ENCODE data around the gene CCDC69. TPM values are rescaled to one million over a fixed set of nuclear protein-coding genes. Genes with fewer than 3 reads are reported as not detected.
"Not testable (repeated sequence)": the region's sequence is repeated elsewhere in the genome, so short reads cannot be mapped to it uniquely, and the experiment has no call there.

The CCDC69 gene
- total RNA-seq, 2 donors from 2014 or later = 39.1 to 75.3 TPM

DNA sequence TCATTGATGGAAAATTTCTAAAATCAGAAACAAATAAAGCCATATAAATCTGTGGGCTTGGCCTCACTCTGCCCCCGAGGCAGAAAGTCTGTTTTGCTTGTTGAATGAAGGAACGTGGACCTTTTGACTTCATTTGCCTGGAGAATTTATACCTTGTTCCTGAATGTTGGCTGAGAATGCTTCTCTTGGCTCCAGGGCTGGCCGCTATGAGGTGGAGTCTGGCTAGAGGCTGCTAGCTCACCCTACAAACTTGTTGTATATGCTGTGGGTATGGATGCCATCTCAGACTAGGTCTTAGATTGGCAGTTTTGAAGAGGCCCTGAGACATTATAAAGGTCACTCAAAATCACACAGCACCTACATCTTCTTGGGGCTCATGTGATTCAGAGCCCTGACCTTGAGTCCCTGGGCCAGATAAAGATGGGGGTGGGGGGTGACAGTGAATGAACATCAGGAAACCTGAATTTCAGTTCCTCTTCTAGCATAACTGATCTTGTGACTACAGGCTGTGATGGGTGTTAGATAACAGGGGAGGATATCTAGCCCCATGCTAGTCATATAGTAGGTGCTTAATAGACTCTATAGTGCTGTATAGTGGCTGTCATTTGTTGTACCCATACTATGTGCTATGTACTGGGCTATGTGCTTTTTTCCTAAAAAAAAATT, 31.9 kb upstream of the CCDC69 start:
- ATAC-seq (ENCODE audit: insufficient number of reproducible peaks, low FRiP score, low read depth) (no peak), DNase-seq (ENCODE audit: low spot score) (no peak)
- H3K36me3 ChIP-seq = peaks cover 6% of the 10 kb centered on the region
- H3K9me3 ChIP-seq = no peaks in the 10 kb centered on the region
- no peak overlapping the region for H3K27ac ChIP-seq
- H3K27me3 ChIP-seq (replicated peaks; ENCODE audit: insufficient read depth) = no peaks in the 10 kb centered on the region
- H3K4me1 ChIP-seq (ENCODE audit: control insufficient read depth in 1 of 2, low read depth in 2 of 2) = peaks cover 13 to 24% of the 10 kb centered on the region in 2 donors
- TF ChIP-seq, protein P1, sequence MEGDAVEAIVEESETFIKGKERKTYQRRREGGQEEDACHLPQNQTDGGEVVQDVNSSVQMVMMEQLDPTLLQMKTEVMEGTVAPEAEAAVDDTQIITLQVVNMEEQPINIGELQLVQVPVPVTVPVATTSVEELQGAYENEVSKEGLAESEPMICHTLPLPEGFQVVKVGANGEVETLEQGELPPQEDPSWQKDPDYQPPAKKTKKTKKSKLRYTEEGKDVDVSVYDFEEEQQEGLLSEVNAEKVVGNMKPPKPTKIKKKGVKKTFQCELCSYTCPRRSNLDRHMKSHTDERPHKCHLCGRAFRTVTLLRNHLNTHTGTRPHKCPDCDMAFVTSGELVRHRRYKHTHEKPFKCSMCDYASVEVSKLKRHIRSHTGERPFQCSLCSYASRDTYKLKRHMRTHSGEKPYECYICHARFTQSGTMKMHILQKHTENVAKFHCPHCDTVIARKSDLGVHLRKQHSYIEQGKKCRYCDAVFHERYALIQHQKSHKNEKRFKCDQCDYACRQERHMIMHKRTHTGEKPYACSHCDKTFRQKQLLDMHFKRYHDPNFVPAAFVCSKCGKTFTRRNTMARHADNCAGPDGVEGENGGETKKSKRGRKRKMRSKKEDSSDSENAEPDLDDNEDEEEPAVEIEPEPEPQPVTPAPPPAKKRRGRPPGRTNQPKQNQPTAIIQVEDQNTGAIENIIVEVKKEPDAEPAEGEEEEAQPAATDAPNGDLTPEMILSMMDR (IDR thresholded peaks at IDR 0.05) = no peak
- no peak overlapping the region for H3K4me3 ChIP-seq

DNA sequence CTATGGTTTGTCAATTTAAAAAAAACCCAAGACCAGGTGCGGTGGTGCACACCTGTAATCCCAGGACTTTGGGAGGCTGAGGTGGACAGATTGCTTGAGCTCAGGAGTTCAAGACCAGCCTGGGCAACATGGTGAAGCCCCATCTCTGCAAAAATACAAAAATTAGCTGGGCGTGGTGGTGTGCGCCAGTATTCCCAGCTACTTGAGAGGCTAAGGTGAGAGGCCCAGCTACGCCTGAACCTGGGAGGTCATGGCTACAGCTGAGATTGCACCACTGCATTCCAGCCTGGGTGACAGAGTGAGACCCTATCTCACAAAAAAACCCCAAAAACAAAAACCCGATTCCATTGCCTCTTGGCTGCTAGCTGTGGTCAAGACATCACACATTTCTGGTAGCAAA, 31.1 kb upstream of the CCDC69 start:
- not testable (repeated sequence) for H3K36me3 ChIP-seq; ATAC-seq (ENCODE audit: insufficient number of reproducible peaks, low FRiP score, low read depth); H3K27me3 ChIP-seq (replicated peaks; ENCODE audit: insufficient read depth); DNase-seq (ENCODE audit: low spot score); H3K9me3 ChIP-seq; H3K4me3 ChIP-seq; H3K27ac ChIP-seq
- peaks cover 13 to 24% of the 10 kb centered on the region in 2 donors for H3K4me1 ChIP-seq (ENCODE audit: control insufficient read depth in 1 of 2, low read depth in 2 of 2)

DNA sequence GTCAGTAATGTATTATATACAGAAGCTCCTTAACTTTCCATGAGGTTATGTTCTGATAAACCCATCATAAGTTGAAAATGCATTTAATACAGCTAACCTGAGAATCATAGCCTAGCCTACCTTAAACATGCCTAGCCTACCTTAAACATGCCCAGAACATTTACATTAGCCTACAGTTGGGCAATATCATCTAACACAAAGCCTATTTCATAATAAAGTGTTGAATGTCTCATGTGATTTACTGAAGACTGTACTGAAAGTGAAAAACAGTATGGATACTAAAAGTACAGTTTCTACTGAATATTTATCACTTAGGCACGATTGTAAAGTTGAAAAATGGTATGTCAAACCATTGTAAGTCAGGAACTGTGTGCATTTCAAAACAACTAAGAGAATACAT, 30.7 kb upstream of the CCDC69 start:
- peaks cover 13 to 24% of the 10 kb centered on the region in 2 donors for H3K4me1 ChIP-seq (ENCODE audit: control insufficient read depth in 1 of 2, low read depth in 2 of 2)

DNA sequence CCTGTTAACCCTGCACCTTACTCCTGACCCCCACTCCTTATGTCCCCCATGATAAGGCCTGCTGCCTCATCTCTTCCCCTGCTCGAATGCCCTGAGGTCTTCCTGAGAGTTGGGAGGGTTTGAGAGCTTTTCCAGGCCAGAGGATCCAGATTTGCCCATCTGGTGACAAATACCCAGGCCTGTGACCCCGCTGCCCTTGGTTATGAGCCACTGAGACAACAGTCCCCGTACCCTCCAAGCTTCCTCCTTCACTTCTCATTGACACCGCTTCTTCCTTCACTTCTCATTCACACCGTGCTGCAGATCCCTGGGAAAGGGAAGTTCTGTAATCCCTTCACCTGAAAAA, 29.7 kb upstream of the CCDC69 start:
- TF ChIP-seq, protein P1 (IDR thresholded peaks at IDR 0.05) = no peak
- DNase-seq (ENCODE audit: low spot score) (no peak), ATAC-seq (ENCODE audit: insufficient number of reproducible peaks, low FRiP score, low read depth) (no peak)
- H3K27me3 ChIP-seq (replicated peaks; ENCODE audit: insufficient read depth) = no peaks in the 10 kb centered on the region
- peak overlapping the region; percentile 84 for H3K4me3 ChIP-seq
- H3K27ac ChIP-seq = peak overlapping the region in 1 of 2 donors; percentile 47
- H3K4me1 ChIP-seq (ENCODE audit: control insufficient read depth in 1 of 2, low read depth in 2 of 2) = peaks cover 10 to 24% of the 10 kb centered on the region in 2 donors
- H3K9me3 ChIP-seq = no peaks in the 10 kb centered on the region
- H3K36me3 ChIP-seq = no peaks in the 10 kb centered on the region

More for the DNA sequence above, 30.7 kb upstream of the CCDC69 start:
- Histone ChIP-seq H3K27ac (no peak overlapping the region), H3K36me3 (no peaks in the 10 kb centered on the region), H3K9me3 (no peaks in the 10 kb centered on the region), H3K4me3 (peak overlapping the region; percentile 84), H3K27me3 (replicated peaks; ENCODE audit: insufficient read depth) (no peaks in the 10 kb centered on the region)
- no peak for ATAC-seq (ENCODE audit: insufficient number of reproducible peaks, low FRiP score, low read depth)
- no peak for DNase-seq (ENCODE audit: low spot score)
- TF ChIP-seq, protein P1 (IDR thresholded peaks at IDR 0.05) = no peak

DNA sequence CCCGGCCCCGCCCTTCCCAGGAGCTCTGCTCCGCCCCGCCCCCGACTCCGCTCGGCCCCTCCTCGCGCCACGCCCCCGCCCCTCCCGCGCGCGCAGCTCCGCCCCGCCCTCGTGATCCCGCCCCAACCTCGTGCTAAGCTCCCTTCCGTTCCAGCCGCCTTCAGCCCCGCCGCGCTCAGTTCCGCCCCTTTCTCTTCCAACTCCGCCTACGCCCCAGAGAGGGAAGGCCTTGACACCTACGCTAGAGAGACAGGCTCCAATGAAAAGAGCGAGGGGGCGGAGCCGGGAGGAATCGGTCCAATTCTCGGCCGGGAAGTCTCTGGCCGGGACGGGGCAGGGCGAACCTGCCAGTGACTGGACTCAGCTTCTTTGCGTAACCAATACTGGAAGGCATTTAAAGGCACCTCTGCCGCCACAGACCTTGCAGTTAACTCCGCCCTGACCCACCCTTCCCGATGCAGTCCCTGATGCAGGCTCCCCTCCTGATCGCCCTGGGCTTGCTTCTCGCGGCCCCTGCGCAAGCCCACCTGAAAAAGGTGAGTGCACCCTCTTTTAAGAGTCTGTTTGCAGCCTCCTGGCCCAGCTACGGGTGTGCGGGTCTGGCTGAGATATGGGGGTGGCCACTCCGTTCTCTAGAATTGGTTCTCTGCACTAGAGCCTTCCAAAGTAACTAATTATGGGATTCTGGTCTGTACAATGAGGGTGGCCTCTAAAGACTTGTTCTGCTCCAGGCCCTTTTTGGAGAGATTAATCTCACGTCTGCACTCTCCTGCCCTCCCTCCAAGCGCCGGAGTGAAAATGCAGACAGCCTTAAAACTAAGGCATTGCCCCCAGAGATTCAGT, 29.1 kb upstream of the CCDC69 start, which contains the start of gene GM2A:
GM2A (plus strand) TSS at position 424 of the 843 bp plus-strand sequence; CDS start at position 456, 32 bp downstream.
- H3K9me3 ChIP-seq = no peaks in the 10 kb centered on the region
- peak; percentile 98 for DNase-seq (ENCODE audit: low spot score)
- TF ChIP-seq, protein P1 (IDR thresholded peaks at IDR 0.05) = no peak
- H3K27ac ChIP-seq = peak within 1 kb of the TSS; percentile 42 to 71
- H3K4me3 ChIP-seq = peak within 1 kb of the TSS; percentile 84
- H3K36me3 ChIP-seq = no peaks in the 10 kb centered on the region
- ATAC-seq (ENCODE audit: insufficient number of reproducible peaks, low FRiP score, low read depth) = peak; percentile 98
- no peaks in the 10 kb centered on the region for H3K27me3 ChIP-seq (replicated peaks; ENCODE audit: insufficient read depth)
- peaks cover 10 to 24% of the 10 kb centered on the region in 2 donors for H3K4me1 ChIP-seq (ENCODE audit: control insufficient read depth in 1 of 2, low read depth in 2 of 2)
